ENCODE measurements around the gene MEIS1. TPM values are rescaled to one million over a fixed set of nuclear protein-coding genes. Genes with fewer than 3 reads are reported as not detected.
A peak's percentile ranks its signal among the peaks of the same experiment; 100 is the strongest.

Gene MEIS1
- total RNA-seq, 4 donors from 2014 or later = 114 to 305 (median 181) TPM

DNA sequence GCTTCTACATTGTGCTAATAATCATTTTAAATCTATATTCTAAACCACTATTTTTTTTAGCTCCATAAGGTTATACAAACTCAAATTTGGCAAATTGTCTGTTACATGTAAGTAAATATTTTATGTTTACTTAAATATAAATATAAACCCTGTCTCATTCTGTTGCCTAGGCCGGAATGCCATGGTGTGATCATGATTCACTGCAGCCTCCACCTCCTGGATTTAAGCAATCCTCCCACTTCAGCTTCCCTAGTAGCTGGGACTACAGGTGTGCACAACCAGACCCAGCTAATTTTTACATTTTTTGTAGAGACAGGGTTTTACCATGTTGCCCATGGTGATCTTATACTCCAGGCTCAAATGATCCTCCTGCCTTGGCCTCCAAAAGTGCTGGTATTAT lies 124.7 kb downstream of the MEIS1 start:
- WGBS, 2 donors (ENCODE audit: low coverage in 1 of 2) = 60 to 83% methylated on average over 1 of the region's 1 CpG
- Histone ChIP-seq H3K4me3 (no peak overlapping the region), H3K4me1 (peaks cover 11 to 86% (median 12%) of the 10 kb centered on the region in 3 donors), H3K27ac (peak overlapping the region in 1 of 4 donors; percentile 71), H3K27me3 (no peaks in the 10 kb centered on the region), H3K9me3 (no peaks in the 10 kb centered on the region), H3K36me3 (peaks cover 0 to 3% of the 10 kb centered on the region in 2 donors)
- no peak for ATAC-seq
- TF ChIP-seq POLR2AphosphoS5 (IDR thresholded peaks at IDR 0.05) (no peak), POLR2A (IDR thresholded peaks at IDR 0.05) (no peak), CTCF (IDR thresholded peaks at IDR 0.05) (no peak), EP300 (IDR thresholded peaks at IDR 0.05) (no peak)

DNA sequence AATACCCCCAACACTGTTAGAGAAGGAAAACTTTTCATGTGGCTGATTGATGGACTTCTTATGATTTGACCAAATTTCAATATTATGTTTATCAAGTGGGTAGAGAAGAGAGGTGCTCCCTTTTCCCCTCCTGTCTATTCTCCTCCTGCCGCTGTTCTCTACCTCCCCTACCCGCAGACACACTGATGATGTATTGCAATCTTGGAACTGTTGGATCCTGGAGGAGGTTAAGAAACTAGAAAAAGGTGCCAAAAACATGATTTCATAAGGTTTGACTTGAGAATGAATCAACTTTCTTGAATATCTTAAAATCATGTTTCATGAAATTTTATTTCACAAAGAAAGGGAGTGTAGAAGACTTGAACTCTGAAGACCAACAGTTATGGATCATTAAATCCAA lies 125.8 kb downstream of the MEIS1 start:
- peak overlapping the region in 2 of 4 donors; percentile 47 to 71 for H3K27ac ChIP-seq

GRCh38 chr2:66561645-66562303 lies 126.8 kb downstream of the MEIS1 start:
- peak overlapping the region in 2 of 4 donors; percentile 38 to 71 for H3K27ac ChIP-seq
- no peak overlapping the region for H3K4me3 ChIP-seq
- no peaks in the 10 kb centered on the region for H3K27me3 ChIP-seq
- H3K36me3 ChIP-seq = peaks cover 0 to 3% of the 10 kb centered on the region in 2 donors
- ATAC-seq = no peak
- no peaks in the 10 kb centered on the region for H3K9me3 ChIP-seq
- H3K4me1 ChIP-seq = peaks cover 2 to 86% (median 22%) of the 10 kb centered on the region in 3 donors
- no peak for TF ChIP-seq EP300 (IDR thresholded peaks at IDR 0.05)
- WGBS, 2 donors (ENCODE audit: low coverage in 1 of 2) = 31 to 40% methylated on average over 3 of the region's 3 CpGs

More for the DNA sequence above, 125.8 kb downstream of the MEIS1 start:
- 39% methylated on average over 2 of the region's 2 CpGs; no CpG with 5 or more reads in 1 of the 2 donors for WGBS, 2 donors (ENCODE audit: low coverage in 1 of 2)
- Histone ChIP-seq H3K4me3 (no peak overlapping the region), H3K9me3 (no peaks in the 10 kb centered on the region), H3K27me3 (no peaks in the 10 kb centered on the region), H3K4me1 (peaks cover 5 to 86% (median 20%) of the 10 kb centered on the region in 3 donors), H3K36me3 (peaks cover 0 to 3% of the 10 kb centered on the region in 2 donors)
- TF ChIP-seq POLR2AphosphoS5 (IDR thresholded peaks at IDR 0.05) = peak; percentile 51
- no peak for TF ChIP-seq POLR2A (IDR thresholded peaks at IDR 0.05)
- peak; percentile 66 for ATAC-seq

DNA sequence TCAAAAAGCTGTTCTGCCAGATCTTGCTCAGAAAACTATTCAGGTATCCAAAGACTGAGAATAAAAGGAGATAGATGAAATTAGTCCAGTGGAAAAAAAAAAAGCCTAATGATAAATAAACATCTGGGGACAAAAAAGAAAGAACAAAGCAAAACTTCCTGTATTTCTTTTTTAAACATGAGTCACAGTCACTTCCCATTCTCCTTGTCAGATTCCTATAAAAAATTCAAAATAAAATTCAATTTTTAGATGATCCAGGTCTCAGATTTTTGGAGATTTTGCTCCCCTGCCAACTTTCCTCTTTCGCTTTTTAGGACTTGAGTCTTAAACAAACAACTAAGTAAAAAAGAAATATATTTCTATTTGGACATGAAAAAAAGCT lies 127.4 kb downstream of the MEIS1 start:
- H3K27ac ChIP-seq = peak overlapping the region in 2 of 4 donors; percentile 38 to 71
- H3K4me1 ChIP-seq = peaks cover 2 to 86% (median 27%) of the 10 kb centered on the region in 3 donors
- 18 to 46% methylated on average over 1 of the region's 1 CpG for WGBS, 2 donors (ENCODE audit: low coverage in 1 of 2)
- no peak for ATAC-seq
- no peak for TF ChIP-seq CTCF (IDR thresholded peaks at IDR 0.05)
- peak; percentile 16 for TF ChIP-seq POLR2AphosphoS5 (IDR thresholded peaks at IDR 0.05)
- H3K9me3 ChIP-seq = no peaks in the 10 kb centered on the region
- H3K4me3 ChIP-seq = no peak overlapping the region
- H3K36me3 ChIP-seq = peaks cover 0 to 5% of the 10 kb centered on the region in 2 donors
- no peaks in the 10 kb centered on the region for H3K27me3 ChIP-seq

GRCh38 chr2:66563473-66563872 lies 128.5 kb downstream of the MEIS1 start:
- H3K4me3 ChIP-seq = no peak overlapping the region
- H3K36me3 ChIP-seq = peaks cover 0 to 17% of the 10 kb centered on the region in 2 donors
- peaks cover 2 to 91% (median 30%) of the 10 kb centered on the region in 3 donors for H3K4me1 ChIP-seq
- WGBS, 2 donors (ENCODE audit: low coverage in 1 of 2) = 38 to 58% methylated on average over 1 of the region's 1 CpG
- peak overlapping the region in 1 of 4 donors; percentile 95 for H3K27ac ChIP-seq
- TF ChIP-seq CTCF (IDR thresholded peaks at IDR 0.05) = no peak
- no peak for TF ChIP-seq POLR2A (IDR thresholded peaks at IDR 0.05)
- TF ChIP-seq POLR2AphosphoS5 (IDR thresholded peaks at IDR 0.05) = no peak
- TF ChIP-seq EP300 (IDR thresholded peaks at IDR 0.05) = no peak
- no peaks in the 10 kb centered on the region for H3K9me3 ChIP-seq
- no peaks in the 10 kb centered on the region for H3K27me3 ChIP-seq
- ATAC-seq = no peak

DNA sequence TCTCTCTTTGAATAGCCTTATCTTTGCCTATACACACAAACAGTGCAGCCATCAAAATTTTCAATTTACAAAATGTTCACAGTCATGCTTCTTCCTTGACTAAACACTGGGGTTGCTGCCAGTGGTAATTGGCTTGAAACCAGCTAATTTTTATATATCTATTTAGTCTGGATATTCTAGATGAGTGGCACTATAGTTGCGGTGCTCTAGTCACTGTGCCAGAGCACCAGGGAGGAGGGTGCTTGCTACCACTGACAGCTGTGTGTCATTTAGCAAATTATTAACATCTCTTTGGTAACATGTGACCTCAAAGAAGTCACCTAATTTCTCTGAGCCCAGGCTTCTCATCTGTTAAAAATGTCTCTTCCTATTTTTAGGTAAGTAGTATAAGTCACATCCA lies 130.4 kb downstream of the MEIS1 start:
- peak overlapping the region in 1 of 4 donors; percentile 95 for H3K27ac ChIP-seq
- ATAC-seq = no peak
- no peaks in the 10 kb centered on the region for H3K27me3 ChIP-seq

More for the DNA sequence above, 130.4 kb downstream of the MEIS1 start:
- TF ChIP-seq POLR2A (IDR thresholded peaks at IDR 0.05) = no peak
- peak; percentile 17 for TF ChIP-seq POLR2AphosphoS5 (IDR thresholded peaks at IDR 0.05)
- Histone ChIP-seq H3K4me1 (peaks cover 10 to 98% (median 34%) of the 10 kb centered on the region in 3 donors), H3K4me3 (no peak overlapping the region), H3K9me3 (no peaks in the 10 kb centered on the region), H3K36me3 (peaks cover 0 to 29% of the 10 kb centered on the region in 2 donors)
- 25% methylated on average over 1 of the region's 1 CpG for whole genome bisulfite sequencing, 2 donors (ENCODE audit: low coverage in 1 of 2)

Data from gastroesophageal sphincter (tissue), 4 donors.